Measurements from ENCODE around the gene KIF14. TPM values are rescaled to one million over a fixed set of nuclear protein-coding genes. Genes with fewer than 3 reads are reported as not detected.

Gene KIF14
- total RNA-seq, 4 donors from 2014 or later = 0.12 to 0.17 (median 0.13) TPM; not detected in 1

- no peak for ATAC-seq
- Histone ChIP-seq H3K4me3 (no peak overlapping the region), H3K9me3 (no peaks in the 10 kb centered on the region), H3K27ac (no peak overlapping the region), H3K4me1 (no peaks in the 10 kb centered on the region), H3K36me3 (no peaks in the 10 kb centered on the region), H3K27me3 (peaks cover 19% of the 10 kb centered on the region)
- WGBS, 2 donors (ENCODE audit: low coverage in 1 of 2) = 40 to 86% methylated on average over 1 of the region's 1 CpG
- no peak for TF ChIP-seq POLR2A (IDR thresholded peaks at IDR 0.05)
These were observed 115.3 kb downstream of the KIF14 start for GRCh38 chr1:200505257-200505656.

Other genes starting within 250 kb of the KIF14 start
- 10 to 100 TPM; 12.1 to 13.4 (median 13.2) TPM for gene ZNF281, start 210.7 kb downstream of the KIF14 start, total RNA-seq
- 10 to 100 TPM; 21.8 to 34.7 (median 24.3) TPM for gene DDX59, start 49.2 kb upstream of the KIF14 start, total RNA-seq
- gene CAMSAP2, start 118.1 kb upstream of the KIF14 start, total RNA-seq = 10 to 100 TPM; 37.8 to 47.4 (median 46.0) TPM